ENCODE results near the gene SSRP1.

Gene SSRP1

DNA sequence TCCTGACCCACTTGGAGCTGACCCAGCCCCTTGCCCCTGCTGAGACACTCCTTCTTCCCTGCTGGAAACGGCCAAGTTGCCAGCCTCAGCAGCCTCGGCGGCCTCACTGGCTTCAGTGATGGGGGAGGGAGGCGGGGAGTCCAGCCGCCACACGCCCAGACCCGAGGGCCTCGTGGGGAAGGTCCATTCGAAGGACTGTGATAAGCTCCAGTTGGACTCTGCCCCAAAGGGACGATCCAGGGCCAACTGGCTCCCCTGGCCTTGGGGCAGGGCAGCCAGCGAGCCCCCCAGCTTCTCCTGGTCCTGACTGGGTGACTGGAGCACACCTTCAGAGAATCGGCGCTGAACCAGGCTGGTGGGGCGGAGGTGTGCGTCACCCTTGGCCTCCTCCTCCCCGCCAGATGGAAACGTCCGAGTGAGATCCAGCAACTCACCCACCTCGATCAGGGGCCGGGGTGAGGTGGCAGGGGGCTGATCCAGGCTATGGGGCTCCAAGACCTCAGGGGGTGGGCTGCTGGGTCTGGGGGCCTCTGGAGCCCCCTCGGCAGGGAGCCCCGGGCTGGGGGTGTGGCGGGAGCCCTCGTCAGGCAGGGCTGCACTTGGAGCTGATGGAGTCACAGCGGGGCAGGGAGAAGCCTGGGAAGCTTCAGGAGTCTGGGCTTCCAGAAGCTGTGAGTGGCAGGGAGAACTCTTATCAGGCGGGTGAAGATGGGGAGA, 22.5 kb downstream of the SSRP1 start:
- no peak for DNase-seq (ENCODE audit: low spot score)
- TF ChIP-seq, protein P1, sequence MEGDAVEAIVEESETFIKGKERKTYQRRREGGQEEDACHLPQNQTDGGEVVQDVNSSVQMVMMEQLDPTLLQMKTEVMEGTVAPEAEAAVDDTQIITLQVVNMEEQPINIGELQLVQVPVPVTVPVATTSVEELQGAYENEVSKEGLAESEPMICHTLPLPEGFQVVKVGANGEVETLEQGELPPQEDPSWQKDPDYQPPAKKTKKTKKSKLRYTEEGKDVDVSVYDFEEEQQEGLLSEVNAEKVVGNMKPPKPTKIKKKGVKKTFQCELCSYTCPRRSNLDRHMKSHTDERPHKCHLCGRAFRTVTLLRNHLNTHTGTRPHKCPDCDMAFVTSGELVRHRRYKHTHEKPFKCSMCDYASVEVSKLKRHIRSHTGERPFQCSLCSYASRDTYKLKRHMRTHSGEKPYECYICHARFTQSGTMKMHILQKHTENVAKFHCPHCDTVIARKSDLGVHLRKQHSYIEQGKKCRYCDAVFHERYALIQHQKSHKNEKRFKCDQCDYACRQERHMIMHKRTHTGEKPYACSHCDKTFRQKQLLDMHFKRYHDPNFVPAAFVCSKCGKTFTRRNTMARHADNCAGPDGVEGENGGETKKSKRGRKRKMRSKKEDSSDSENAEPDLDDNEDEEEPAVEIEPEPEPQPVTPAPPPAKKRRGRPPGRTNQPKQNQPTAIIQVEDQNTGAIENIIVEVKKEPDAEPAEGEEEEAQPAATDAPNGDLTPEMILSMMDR (IDR thresholded peaks at IDR 0.05; ENCODE audit: extremely low read depth, missing control alignments): no peak

DNA sequence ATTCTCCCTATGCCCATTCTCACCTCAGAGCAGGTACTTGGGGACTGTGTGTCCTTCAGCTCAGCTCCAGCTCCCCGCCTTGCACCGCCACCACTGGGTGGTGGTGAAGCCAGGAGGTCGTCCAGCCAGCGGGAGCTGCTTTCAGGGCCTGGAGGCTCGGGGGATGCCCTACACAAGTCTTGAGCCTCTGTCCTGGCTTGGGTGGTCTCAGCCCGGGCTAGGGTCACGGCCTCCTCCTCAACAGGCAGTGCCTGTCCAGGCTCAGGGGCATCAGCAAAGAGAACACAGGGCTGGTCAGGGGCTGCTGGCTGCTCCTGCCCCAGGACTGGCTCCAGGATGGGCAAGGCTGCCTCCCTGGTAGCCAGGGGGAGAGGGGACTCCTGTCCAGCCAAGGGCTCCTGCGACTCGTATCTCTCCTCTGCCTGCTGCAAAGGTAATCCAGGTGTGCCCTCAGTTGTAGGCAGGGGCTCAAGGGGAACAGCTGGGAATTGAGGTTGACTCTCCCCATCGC, 23.1 kb downstream of the SSRP1 start:
- DNase-seq (ENCODE audit: low spot score): no peak
- TF ChIP-seq, protein P1 (IDR thresholded peaks at IDR 0.05; ENCODE audit: extremely low read depth, missing control alignments): no peak

DNA sequence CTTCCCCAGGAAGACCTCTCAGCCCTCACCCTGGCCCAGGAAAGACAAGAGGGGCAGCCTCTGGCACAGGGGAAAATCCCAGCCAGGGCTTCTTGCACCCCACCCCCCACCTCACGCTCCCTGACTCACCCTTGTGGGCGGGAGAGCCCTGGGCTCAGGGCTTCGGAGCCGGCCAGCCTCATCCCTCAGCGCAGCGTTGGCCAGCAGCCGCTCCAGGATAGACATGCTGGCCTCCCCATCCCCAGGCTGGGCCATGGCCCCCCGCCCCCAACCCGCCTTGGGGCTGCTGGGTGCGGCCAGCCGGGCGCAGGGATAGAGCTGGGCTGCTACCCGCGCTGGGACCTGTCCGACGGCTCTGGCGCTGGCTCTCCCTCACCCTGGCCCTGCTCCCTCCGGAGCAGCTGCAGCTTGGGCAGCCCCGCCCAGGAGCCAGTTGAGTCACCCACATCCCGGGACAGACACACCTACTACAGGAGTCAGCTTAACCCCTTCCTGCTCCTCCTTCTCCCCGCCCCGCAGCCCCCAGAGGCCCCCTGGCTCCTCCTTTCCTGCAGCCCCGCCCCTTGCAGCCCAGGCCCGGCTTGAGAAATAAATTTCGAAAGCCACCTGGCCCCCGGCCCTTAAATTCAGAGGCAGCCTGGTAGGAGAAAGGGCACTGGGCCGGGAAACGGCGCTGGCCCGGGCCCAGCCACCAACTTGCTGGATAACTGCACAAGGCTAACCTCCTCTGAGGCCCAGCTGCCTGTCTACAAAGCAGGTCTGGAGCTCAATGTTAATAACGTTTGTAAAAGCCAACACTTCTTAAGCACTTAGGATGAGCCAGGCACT, 24.4 kb downstream of the SSRP1 start:
- DNase-seq (ENCODE audit: low spot score): peak; percentile 93
- TF ChIP-seq, protein P1 (IDR thresholded peaks at IDR 0.05; ENCODE audit: extremely low read depth, missing control alignments): no peak

DNA sequence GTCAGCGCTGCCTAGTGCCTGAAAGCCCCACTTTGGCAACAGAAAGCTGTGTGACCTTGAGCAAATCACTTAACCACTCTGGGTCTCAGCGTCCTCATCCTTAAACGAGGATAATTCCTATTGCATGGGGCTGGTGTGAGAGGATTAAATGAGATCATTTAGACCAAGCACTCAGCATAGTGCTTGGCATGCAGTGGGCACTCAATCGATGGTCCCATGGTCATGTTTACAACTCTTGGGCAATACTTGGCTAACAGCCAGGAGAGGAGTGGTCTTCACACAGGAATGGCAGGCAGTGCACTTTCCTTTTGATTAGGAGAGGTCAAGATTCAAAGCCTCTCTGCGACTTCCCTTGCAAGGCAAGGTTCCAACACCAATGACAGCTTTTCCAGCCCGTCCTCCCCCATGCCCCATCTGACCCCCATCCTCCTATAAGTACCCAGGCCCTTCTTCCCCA, 25.0 kb downstream of the SSRP1 start:
- TF ChIP-seq, protein P1 (IDR thresholded peaks at IDR 0.05; ENCODE audit: extremely low read depth, missing control alignments): no peak
- no peak for DNase-seq (ENCODE audit: low spot score)

DNA sequence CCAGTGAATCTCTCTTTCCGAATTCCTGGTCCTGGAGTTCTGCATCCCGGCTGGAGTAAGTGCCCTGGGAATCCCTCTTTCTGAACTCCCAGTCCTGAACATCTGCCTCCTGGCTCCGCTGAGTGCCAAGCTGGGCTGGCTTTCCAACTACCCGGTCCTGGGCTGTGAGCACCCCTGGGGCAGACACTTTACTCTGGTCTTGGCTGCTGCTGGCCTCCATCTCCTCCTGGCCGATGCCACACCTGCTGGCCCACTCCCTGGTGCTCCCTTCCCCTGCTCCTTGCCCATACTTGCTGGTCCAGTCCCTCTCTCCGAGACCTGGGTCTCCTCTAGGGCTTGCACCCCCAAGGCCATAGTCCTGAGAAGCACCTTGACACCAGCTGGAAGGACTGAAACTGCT, 25.6 kb downstream of the SSRP1 start:
- TF ChIP-seq, protein P1 (IDR thresholded peaks at IDR 0.05; ENCODE audit: extremely low read depth, missing control alignments): no peak

DNA sequence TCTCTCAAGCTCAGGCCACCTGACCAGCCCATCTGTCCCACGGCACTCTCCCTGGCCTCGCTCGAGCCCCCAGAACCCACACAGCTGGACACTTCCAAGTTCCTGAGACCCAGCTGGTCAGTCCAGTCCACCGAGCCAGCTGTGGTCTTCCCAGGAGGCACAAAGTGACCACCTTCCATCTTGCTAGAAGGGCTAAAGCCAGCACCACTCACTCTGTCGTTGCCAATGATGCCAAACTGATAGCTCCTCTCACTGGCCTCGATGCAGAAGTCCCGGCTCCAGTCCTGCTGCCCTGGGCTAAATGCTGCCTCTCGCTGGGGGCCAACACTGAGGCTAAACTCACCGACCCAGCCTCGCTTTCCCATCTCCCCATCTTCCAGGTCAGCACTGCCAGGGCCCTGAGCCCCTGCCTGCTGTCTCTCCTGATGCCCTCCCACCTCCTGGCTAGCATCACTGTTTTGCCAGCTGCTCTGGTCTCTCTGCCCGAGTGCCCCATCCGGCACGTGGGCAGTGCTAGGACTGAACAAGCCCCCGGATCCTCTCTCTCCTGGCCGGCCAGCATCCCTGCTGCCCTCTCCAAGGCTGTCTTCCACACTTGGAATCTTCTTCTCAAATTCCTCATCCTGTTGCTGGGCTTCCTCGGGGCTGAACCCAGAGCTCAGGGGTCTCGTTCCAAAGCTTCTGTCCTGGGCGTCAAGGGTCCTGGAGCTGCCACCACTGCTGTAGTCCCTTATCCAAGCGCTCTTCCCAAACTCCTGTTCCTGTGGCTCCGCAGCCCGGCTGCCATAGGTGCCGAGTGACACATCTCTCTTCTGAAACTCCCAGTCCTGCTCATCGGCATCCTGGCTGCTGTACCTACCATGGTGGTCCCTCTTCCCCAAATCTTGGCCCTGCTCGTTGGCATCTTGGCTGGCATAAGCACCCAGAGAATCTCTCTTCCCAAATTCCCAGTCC, 26.3 kb downstream of the SSRP1 start:
- no peak for DNase-seq (ENCODE audit: low spot score)
- TF ChIP-seq, protein P1 (IDR thresholded peaks at IDR 0.05; ENCODE audit: extremely low read depth, missing control alignments): no peak

More for the DNA sequence above, 25.6 kb downstream of the SSRP1 start:
- no peak for DNase-seq (ENCODE audit: low spot score)
